Forelimb muscle (tissue), 1 donor: ENCODE results near the gene TRMT61A. TPM values are rescaled to one million over a fixed set of nuclear protein-coding genes. Genes with fewer than 3 reads are reported as not detected.
"Not testable (repeated sequence)": the region's sequence is repeated elsewhere in the genome, so short reads cannot be mapped to it uniquely, and the experiment has no call there.

Experiments
- DNase-seq: peaks from one replicate; pipeline ENCODE4 v3.0.0-alpha.2; 2013; ENCODE audit warnings: low read depth
- polyA plus RNA-seq: library from polyadenylated mRNA; unstranded; fragments of 120-200 nt; gene quantifications from one replicate; pipeline ENCODE4 v1.2.1, GENCODE V29; 2013; ENCODE audit not compliant: insufficient read length

The TRMT61A gene
- polyA plus RNA-seq, 1 donor = 7.2 TPM

- no peak for DNase-seq
Observed at GRCh38 chr14:103521951-103522563, 6.9 kb upstream of the TRMT61A start.

GRCh38 chr14:103522649-103523574 is 6.1 kb upstream of the TRMT61A start, which contains the start of gene CKB:
Gene CKB, minus strand, starts transcription at chr14:103522830. Its CDS starts 337 bp downstream, at chr14:103522493.
- no peak for DNase-seq

- no peak for DNase-seq
Observed at GRCh38 chr14:103523575-103523954, 5.4 kb upstream of the TRMT61A start.

- DNase-seq = no peak
Observed at GRCh38 chr14:103524002-103524935, 4.7 kb upstream of the TRMT61A start.

- not testable (repeated sequence) for DNase-seq
Observed at GRCh38 chr14:103525430-103526246, 3.4 kb upstream of the TRMT61A start.

- no peak for DNase-seq
Observed at GRCh38 chr14:103526247-103526913, 2.6 kb upstream of the TRMT61A start.

DNA sequence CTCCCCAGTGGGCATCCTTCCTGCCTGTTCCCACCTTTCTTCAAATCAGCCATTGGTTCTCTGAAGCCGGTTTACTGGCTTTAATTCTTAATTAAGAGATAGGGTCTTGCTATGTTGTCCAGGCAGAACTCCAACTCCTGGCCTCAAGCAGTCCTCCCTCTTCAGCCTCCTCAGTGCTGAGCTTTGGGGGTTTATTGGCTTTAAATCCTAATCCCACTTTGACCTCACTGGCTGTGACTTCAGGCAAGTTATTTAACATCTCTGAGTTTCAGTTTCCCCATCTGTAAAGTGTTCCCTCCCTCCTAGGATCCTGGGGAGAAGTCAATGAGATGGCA is 2.1 kb upstream of the TRMT61A start:
- DNase-seq = no peak

GRCh38 chr14:103527408-103528145 is 1.4 kb upstream of the TRMT61A start:
- no peak for DNase-seq

- no peak for DNase-seq
Observed at GRCh38 chr14:103528146-103528586, 830 bp upstream of the TRMT61A start.

DNA sequence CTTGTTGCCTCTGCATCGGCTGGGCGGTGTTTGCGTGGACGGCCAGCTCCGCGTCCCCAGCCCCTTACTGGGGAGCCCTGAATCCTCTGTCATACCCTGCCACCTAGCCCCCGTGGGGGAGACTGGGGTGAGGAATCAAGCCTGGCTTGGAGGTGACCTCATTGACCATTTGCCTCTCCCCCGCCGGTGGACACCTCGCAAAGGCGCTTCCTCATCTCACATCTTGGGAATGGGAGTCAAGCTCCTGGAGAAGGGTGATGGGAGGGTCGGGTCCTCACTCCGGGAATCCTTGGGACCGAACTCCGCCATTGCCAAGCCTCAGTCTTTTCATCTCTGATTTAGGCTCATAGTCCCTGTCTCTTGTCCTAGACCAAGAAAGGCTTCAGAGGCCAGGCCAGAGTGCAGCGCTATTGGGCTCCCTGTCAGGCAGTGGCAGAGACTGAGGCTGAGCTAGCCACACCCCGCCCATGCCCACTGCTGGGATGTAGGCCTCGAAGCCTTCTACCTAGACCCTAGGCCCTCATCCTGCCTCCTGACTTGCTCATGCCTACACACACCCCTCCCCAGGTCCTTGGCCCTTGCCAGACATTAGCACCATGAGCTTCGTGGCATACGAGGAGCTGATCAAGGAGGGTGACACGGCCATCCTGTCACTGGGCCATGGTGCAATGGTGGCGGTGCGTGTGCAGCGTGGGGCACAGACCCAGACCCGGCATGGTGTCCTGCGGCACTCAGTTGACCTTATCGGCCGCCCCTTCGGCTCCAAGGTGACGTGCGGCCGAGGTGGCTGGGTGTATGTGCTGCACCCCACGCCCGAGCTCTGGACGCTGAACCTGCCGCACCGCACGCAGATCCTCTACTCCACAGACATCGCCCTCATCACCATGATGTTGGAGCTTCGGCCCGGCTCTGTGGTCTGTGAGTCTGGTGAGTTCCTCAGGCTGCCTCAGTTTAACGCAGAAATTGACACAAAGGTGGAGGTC is 678 bp downstream of the TRMT61A start:
- no peak for DNase-seq

GRCh38 chr14:103530390-103530789 is 1.4 kb downstream of the TRMT61A start:
- DNase-seq = no peak

GRCh38 chr14:103530831-103531230 is 1.8 kb downstream of the TRMT61A start:
- no peak for DNase-seq

GRCh38 chr14:103531421-103532215 is 2.6 kb downstream of the TRMT61A start:
- DNase-seq = no peak

DNA sequence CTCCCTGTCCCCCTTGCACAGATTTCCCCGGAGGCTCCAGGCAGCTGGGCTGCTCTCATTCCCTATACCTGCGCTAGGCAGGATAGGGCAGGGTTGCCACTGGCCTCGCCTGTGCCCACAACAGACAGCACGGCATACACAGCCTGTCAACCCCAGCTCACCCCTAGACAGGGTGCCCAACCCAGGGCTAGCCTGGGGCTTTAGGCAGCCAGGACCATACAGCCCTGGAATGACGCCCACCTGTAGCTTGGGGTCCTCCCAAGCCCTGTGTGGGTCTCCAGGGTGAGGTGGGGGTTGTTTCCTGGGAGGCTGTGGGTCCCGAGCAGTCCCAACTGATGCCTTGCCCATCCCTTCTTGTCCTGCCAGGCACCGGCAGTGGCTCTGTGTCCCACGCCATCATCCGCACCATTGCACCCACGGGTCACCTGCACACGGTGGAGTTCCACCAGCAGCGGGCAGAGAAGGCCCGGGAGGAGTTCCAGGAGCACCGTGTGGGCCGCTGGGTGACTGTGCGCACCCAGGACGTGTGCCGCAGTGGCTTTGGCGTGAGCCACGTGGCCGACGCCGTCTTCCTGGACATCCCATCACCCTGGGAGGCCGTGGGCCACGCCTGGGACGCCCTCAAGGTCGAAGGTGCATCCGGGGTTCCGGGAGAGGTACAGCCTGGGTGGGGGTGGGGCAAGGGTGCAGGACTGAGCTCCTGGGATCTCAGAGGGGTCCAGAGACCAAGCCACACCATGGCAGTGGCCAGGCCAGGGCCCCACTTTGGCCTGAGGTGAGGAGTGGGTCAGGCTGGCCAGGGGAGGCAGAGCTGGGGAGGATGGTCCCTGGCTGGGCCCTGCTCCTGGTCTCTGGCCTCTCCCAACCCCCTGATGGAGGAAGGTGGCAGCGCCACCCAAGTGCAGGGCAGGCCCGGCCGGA is 3.5 kb downstream of the TRMT61A start:
- DNase-seq = no peak

DNA sequence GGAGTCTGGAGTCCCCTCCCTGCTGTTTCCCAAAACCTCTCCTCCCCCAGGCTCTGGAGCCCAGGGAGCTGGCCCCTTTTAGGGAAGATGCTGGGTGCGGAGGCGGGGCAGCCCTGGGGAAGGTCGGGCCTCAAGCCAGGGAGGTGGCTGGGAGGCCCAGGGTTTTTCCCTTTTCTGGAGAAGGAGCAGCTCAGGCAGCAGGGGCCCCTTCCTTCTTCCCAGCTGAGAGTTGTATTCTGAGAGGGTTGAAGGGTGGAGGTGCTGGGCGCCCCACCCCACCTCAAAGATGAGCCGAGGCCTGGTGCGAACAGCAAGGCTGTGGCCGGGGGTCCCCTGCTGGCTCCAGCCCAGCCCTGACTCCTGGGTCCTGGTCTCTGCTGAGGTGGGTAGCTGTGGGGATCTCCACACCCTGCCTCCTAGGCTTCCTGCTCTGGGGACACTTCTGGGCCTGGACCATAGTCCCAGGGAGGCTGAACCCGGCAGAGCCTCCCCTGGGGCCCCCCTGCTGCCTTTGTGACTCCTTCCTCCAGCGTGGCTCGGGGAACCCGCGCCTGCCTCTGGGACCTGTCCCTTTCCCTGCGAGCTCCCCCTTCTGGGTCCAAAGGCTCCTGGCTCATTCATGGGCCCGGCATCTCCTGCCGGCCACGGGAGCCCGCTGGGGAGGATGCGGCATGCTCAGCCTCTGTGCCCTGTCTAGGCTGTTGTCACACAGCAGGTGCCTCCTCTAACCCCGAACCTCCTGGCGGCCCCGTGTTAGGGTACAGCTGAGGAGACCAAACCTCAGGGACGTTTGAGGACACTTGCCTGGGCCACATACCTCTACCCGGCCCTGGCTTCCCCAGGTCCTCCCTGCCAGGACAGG is 4.4 kb downstream of the TRMT61A start:
- no peak for DNase-seq
